Spleen (tissue), 13 donors: ENCODE data around the gene FIGN. TPM values are rescaled to one million over a fixed set of nuclear protein-coding genes. Genes with fewer than 3 reads are reported as not detected.
A peak's percentile ranks its signal among the peaks of the same experiment; 100 is the strongest.

Experiments used
- DNase-seq: peaks from one replicate; pipeline ENCODE4 v3.0.0-alpha.2; 2020
- H3K27ac ChIP-seq, 8 donors: fragments of 200-600 bp; sonication (generic) in 7 of 8; 1 replicate in 4 of 8; 2 replicates in 4 of 8; pipeline versions ENCODE4 v1.5.0 to v1.8.0; 2016 to 2021; ENCODE audit warnings: inconsistent platforms in 4 of 8, mild to moderate bottlenecking in 4 of 8, moderate library complexity in 1 of 8
- H3K27me3 ChIP-seq, 7 donors: fragments of 200-600 bp; sonication (generic) in 6 of 7; replicated peaks in 1 of 7; 1 replicate in 4 of 7; 2 replicates in 3 of 7; pipeline versions ENCODE4 v1.5.0 to v1.8.0; 2016 to 2021; ENCODE audit warnings: inconsistent platforms in 3 of 7, mild to moderate bottlenecking in 1 of 7
- H3K36me3 ChIP-seq, 6 donors: fragments of 200-600 bp; sonication (generic) in 5 of 6; 1 replicate in 4 of 6; 2 replicates in 2 of 6; pipeline versions ENCODE4 v1.5.0 to v1.8.0; 2016 to 2021; ENCODE audit warnings: inconsistent platforms in 2 of 6
- H3K4me1 ChIP-seq, 6 donors: fragments of 200-600 bp; sonication (generic) in 5 of 6; 1 replicate in 3 of 6; 2 replicates in 3 of 6; pipeline versions ENCODE4 v1.5.0 to v1.8.0; 2016 to 2021; ENCODE audit warnings: inconsistent platforms in 3 of 6
- H3K4me3 ChIP-seq, 8 donors: fragments of 200-600 bp; sonication (generic) in 7 of 8; 1 replicate in 4 of 8; 2 replicates in 4 of 8; pipeline versions ENCODE4 v1.5.0 to v1.8.0; 2016 to 2021; ENCODE audit warnings: inconsistent platforms in 4 of 8, mild to moderate bottlenecking in 4 of 8, moderate library complexity in 2 of 8
- H3K9me3 ChIP-seq, 8 donors: fragments of 200-600 bp; sonication (generic) in 7 of 8; 1 replicate in 4 of 8; 2 replicates in 4 of 8; pipeline versions ENCODE4 v1.5.0 to v1.8.0; 2016 to 2021; ENCODE audit warnings: inconsistent platforms in 4 of 8
- POLR2A ChIP-seq, 3 donors: fragments of 450-650 bp; IDR thresholded peaks; one replicate each; pipeline ENCODE4 v1.5.1; 2017; ENCODE audit warnings: antibody characterized with exemption in 3 of 3, mild to moderate bottlenecking in 1 of 3
- POLR2AphosphoS5 ChIP-seq, 3 donors: sonication (generic); formaldehyde crosslinking; IDR thresholded peaks; one replicate each; pipeline ENCODE4 v1.5.1; 2017; ENCODE audit warnings: antibody characterized with exemption in 3 of 3
- WGBS, 5 donors: extraction: QIAGEN DNeasy Blood & Tissue Kit in 3 of 5; methylation state at CpG; one replicate each; pipeline versions ENCODE4 v1.1.5 to v1.1.7; 2013 to 2018; 5-methylcytosine and 5-hydroxymethylcytosine counted together
- intact Hi-C: fragments of 100-400 bp; cut with DNase I; formaldehyde crosslinking; loops from one replicate; pipeline ENCODE4 v1.15.0; 2023; ENCODE audit warnings: low total_unique reads
- long read RNA-seq, 2 donors: transcript quantifications; one replicate each; lab custom pipeline, GENCODE V29; 2026
- polyA plus RNA-seq, 3 donors: library from polyadenylated mRNA; stranded (reverse); fragments of 200-250 nt; gene quantifications; one replicate each; pipeline ENCODE4 v1.2.1, GENCODE V29; 2013
- total RNA-seq, 7 donors: library from RNA; depleted of rRNA in 3 of 7; stranded (reverse); fragments of >200 nt in 3 of 7; fragmentation: NEBNext Ultra II Directional in 4 of 7; extraction: Animal tissue kit (Norgen Biotek cat#: 25700) in 4 of 7; gene quantifications; one replicate each; pipeline versions ENCODE4 v1.1.0 to v1.2.1, GENCODE V29; 2016 to 2021
- TF ChIP-seq, protein P1 (sequence below), 11 experiments: fragments of 200-600 bp in 7 of 11; fragments of 450-650 bp in 4 of 11; sonication (generic) in 4 of 11; IDR thresholded peaks in 8 of 11; conservative IDR thresholded peaks in 3 of 11; 1 replicate in 7 of 11; 2 replicates in 4 of 11; pipeline versions ENCODE4 v1.4.0 to v1.8.0; 2016 to 2021; ENCODE audit warnings: antibody characterized with exemption in 11 of 11, inconsistent platforms in 4 of 11, mild to moderate bottlenecking in 1 of 11
- donor health status: healthy with polysubstance abuse.
- donor health status: DM: no; HTN: no; CAD: no; lungs with moderate emphysema.
- donor health status: DM: no; HTN: no; CAD: no.
- donor health status: Bipolar disorder and iron deficiency.
- donor health status: healthy.
- donor health status: DM: no; HTN: no; CAD: no.
- donor health status: DM: yes; HTN: yes; CAD: no.

The FIGN gene
- 10 to 100 TPM in 4 of 7 donors, 1 to 10 TPM in 3; 4.5 to 22.6 (median 11.5) TPM for total RNA-seq
- 1 to 10 TPM in 1 of 3 donors, under 1 TPM in 2; 0.50 to 2.2 (median 0.80) TPM for polyA plus RNA-seq
- long read RNA-seq, donor 1, full-length matches to known transcripts = 5 of 5 reads
- long read RNA-seq, donor 1, partial matches to known transcripts = 0 of 5 reads
- long read RNA-seq, donor 1, other reads (novel, unspliced or antisense) = 0 of 5 reads
- long read RNA-seq, donor 2, full-length matches to known transcripts = 2 of 2 reads
- long read RNA-seq, donor 2, partial matches to known transcripts = 0 of 2 reads
- long read RNA-seq, donor 2, other reads (novel, unspliced or antisense) = 0 of 2 reads

- H3K9me3 ChIP-seq = no peaks in the 10 kb centered on the region
- H3K4me1 ChIP-seq = peaks cover 0 to 7% (median 1%) of the 10 kb centered on the region in 6 donors
- H3K4me3 ChIP-seq = peak within 1 kb of the TSS; percentile 24 to 70 (median 45)
- peaks cover 0 to 39% (median 8%) of the 10 kb centered on the region in 7 donors for H3K27me3 ChIP-seq
- WGBS, 5 donors = 3 to 7% (median 6%) methylated on average over 47 to 54 of the region's 54 CpGs
- DNase-seq = no peak
- H3K27ac ChIP-seq = peak within 1 kb of the TSS; percentile 76 to 95 (median 90)
- no peaks in the 10 kb centered on the region for H3K36me3 ChIP-seq
- intact Hi-C loops = no loop called here
- TF ChIP-seq POLR2AphosphoS5 (IDR thresholded peaks at IDR 0.05) = peak; percentile 70 to 87 (median 83)
- TF ChIP-seq, protein P1, sequence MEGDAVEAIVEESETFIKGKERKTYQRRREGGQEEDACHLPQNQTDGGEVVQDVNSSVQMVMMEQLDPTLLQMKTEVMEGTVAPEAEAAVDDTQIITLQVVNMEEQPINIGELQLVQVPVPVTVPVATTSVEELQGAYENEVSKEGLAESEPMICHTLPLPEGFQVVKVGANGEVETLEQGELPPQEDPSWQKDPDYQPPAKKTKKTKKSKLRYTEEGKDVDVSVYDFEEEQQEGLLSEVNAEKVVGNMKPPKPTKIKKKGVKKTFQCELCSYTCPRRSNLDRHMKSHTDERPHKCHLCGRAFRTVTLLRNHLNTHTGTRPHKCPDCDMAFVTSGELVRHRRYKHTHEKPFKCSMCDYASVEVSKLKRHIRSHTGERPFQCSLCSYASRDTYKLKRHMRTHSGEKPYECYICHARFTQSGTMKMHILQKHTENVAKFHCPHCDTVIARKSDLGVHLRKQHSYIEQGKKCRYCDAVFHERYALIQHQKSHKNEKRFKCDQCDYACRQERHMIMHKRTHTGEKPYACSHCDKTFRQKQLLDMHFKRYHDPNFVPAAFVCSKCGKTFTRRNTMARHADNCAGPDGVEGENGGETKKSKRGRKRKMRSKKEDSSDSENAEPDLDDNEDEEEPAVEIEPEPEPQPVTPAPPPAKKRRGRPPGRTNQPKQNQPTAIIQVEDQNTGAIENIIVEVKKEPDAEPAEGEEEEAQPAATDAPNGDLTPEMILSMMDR (IDR thresholded peaks at IDR 0.05 in 8 of 11, conservative IDR thresholded peaks at IDR 0.05 in 3 of 11) = no peak
- TF ChIP-seq POLR2A (IDR thresholded peaks at IDR 0.05) = peak in 1 of 3 donors; percentile 55
These were observed at the start of gene FIGN for GRCh38 chr2:163735685-163736432. TSS of gene FIGN (minus strand) at chr2:163736008. CDS start at chr2:163734927, 1,081 bp downstream.

DNA sequence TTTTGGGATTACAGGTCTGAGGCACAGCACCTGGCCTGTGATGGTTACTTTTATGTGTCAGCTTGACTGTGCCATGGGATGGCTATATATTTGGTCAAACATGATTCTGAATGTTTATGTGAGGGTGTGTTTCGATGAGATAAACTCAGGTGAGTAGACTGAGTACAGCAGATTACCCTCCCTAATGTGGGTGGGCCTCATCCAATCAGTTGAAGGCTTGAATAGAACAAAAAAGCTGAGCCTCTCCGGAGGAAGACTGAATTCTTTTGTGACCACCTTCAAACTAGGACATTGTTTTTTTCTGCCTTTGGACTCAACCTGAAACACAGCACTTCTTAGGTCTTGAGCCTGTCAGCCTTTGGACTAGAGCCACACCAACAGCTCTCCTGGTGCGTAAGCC lies 49.4 kb upstream of the FIGN start:
- Histone ChIP-seq H3K27ac (no peak overlapping the region), H3K27me3 (no peaks in the 10 kb centered on the region), H3K4me1 (no peaks in the 10 kb centered on the region), H3K36me3 (no peaks in the 10 kb centered on the region), H3K9me3 (peaks cover 0 to 8% (median 0%) of the 10 kb centered on the region in 8 donors), H3K4me3 (no peak overlapping the region)
- TF ChIP-seq POLR2AphosphoS5 (IDR thresholded peaks at IDR 0.05) (no peak), POLR2A (IDR thresholded peaks at IDR 0.05) (no peak)
- TF ChIP-seq, protein P1 (IDR thresholded peaks at IDR 0.05 in 8 of 11, conservative IDR thresholded peaks at IDR 0.05 in 3 of 11) = no peak
- WGBS, 5 donors = 84 to 86% (median 85%) methylated on average over 3 of the region's 3 CpGs
- intact Hi-C loops = no loop called here
- DNase-seq = no peak

DNA sequence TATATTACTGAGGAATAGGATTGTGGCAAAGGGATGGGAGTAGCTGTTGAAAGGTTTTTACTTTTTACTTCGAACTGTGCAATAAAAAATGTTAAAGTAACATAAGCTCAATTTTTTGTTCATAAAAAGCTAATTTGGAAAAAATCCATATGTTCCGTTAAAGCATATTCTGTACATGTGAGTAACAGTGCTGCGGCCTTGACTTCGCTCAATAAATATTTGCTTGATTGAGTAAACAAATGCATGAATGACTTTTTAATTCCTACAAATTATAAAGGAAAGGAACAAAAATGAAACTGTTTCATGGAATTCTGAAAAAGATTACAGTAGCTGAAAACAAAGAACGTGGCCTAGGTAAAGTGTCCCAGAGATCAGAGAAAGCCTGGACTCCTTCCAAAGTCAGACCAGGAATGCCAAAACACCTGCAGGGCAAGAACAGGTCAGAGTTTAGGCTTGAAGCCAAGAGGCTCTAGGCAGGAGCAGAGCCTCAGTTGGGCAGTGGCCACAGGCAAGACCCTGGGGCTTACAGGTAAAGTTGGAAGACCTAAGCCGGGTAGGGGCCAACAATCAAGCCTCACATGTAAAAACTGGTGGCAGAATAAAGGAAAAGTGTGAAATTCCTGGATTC lies 44.3 kb upstream of the FIGN start:
- Histone ChIP-seq H3K4me1 (no peaks in the 10 kb centered on the region), H3K36me3 (no peaks in the 10 kb centered on the region), H3K27me3 (no peaks in the 10 kb centered on the region), H3K4me3 (no peak overlapping the region), H3K27ac (no peak overlapping the region), H3K9me3 (peaks cover 0 to 2% (median 0%) of the 10 kb centered on the region in 8 donors)
- DNase-seq = no peak
- intact Hi-C loops = no loop called here
- TF ChIP-seq, protein P1 (IDR thresholded peaks at IDR 0.05 in 8 of 11, conservative IDR thresholded peaks at IDR 0.05 in 3 of 11) = no peak
- TF ChIP-seq POLR2A (IDR thresholded peaks at IDR 0.05) (no peak), POLR2AphosphoS5 (IDR thresholded peaks at IDR 0.05) (no peak)
- whole genome bisulfite sequencing, 5 donors = 72 to 87% (median 78%) methylated on average over 6 of the region's 6 CpGs
